Chondrocyte (in vitro differentiated cells): ENCODE results near the gene MEF2D. TPM values are rescaled to one million over a fixed set of nuclear protein-coding genes. Genes with fewer than 3 reads are reported as not detected.
A peak's percentile ranks its signal among the peaks of the same experiment; 100 is the strongest.

Experiments
- DNase-seq: peaks from one replicate; pipeline ENCODE4 v3.0.0; 2021; ENCODE audit warnings: mixed read lengths, low spot score
- H3K27ac Mint-ChIP-seq: one replicate; pipeline ENCODE4 v1.8.0; 2021; ENCODE audit warnings: mild to moderate bottlenecking, moderate library complexity, mixed read lengths; ENCODE audit not compliant: unreplicated experiment
- H3K27me3 Mint-ChIP-seq: 2 replicates; pipeline ENCODE4 v1.8.0; 2021; ENCODE audit warnings: low read depth, mixed read lengths
- H3K36me3 Mint-ChIP-seq: 2 replicates; pipeline ENCODE4 v1.8.0; 2021; ENCODE audit warnings: low read depth, mixed read lengths
- H3K4me1 Mint-ChIP-seq: 2 replicates; pipeline ENCODE4 v1.8.0; 2021; ENCODE audit warnings: low read depth, mild to moderate bottlenecking, mixed read lengths
- H3K4me3 Mint-ChIP-seq: one replicate; pipeline ENCODE4 v1.8.0; 2021; ENCODE audit warnings: mild to moderate bottlenecking, moderate library complexity, mixed read lengths; ENCODE audit not compliant: unreplicated experiment
- H3K9me3 Mint-ChIP-seq: 2 replicates; pipeline ENCODE4 v1.8.0; 2021; ENCODE audit warnings: low read depth, mixed read lengths
- CTCF ChIP-seq: fragments of 200-600 bp; sonication (generic); IDR thresholded peaks from 2 replicates; pipeline ENCODE4 v1.5.0; 2021; ENCODE audit warnings: antibody characterized with exemption, mild to moderate bottlenecking, moderate library complexity
- total RNA-seq: library from RNA; stranded (reverse); gene quantifications from 3 replicates; pipeline ENCODE4 v1.2.1, GENCODE V29; 2021

Gene MEF2D
- total RNA-seq, 1 donor from 2014 or later: 62.0 TPM

GRCh38 chr1:156517748-156518147 is 17.2 kb upstream of the MEF2D start:
- DNase-seq: no peak
- Mint-ChIP-seq H3K4me1 (peaks cover 13% of the 10 kb centered on the region), H3K27ac (no peak overlapping the region), H3K27me3 (no peaks in the 10 kb centered on the region), H3K4me3 (no peak overlapping the region), H3K9me3 (no peaks in the 10 kb centered on the region), H3K36me3 (no peaks in the 10 kb centered on the region)
- TF ChIP-seq CTCF: no peak

GRCh38 chr1:156516821-156517220 is 16.2 kb upstream of the MEF2D start:
- Mint-ChIP-seq H3K9me3 (no peaks in the 10 kb centered on the region), H3K36me3 (no peaks in the 10 kb centered on the region), H3K4me3 (no peak overlapping the region), H3K27me3 (peaks cover 3% of the 10 kb centered on the region), H3K4me1 (peaks cover 14% of the 10 kb centered on the region), H3K27ac (no peak overlapping the region)
- TF ChIP-seq CTCF: no peak
- no peak for DNase-seq

DNA sequence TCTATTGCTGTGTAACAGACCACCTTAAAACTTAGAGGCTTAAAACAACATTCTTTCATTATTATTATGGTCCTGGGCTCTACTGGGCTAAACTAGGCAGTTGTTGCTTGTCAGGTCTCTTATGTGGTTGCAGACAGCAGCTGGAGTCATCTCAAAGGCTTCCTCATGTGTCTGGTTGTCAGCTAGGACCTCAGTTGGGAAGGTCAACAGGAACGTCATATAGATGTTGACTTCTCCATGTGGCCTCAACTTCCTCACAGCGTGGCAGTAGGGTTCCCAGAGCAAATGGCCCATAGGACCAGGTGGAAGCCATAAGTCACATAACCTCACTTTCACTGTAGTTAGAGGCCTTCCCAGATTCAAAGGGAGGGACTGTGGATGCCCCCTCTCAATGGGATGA is 15.4 kb upstream of the MEF2D start:
- Mint-ChIP-seq H3K36me3 (no peaks in the 10 kb centered on the region), H3K27ac (no peak overlapping the region), H3K9me3 (no peaks in the 10 kb centered on the region), H3K27me3 (peaks cover 4% of the 10 kb centered on the region), H3K4me3 (no peak overlapping the region), H3K4me1 (peaks cover 16% of the 10 kb centered on the region)
- no peak for DNase-seq
- no peak for TF ChIP-seq CTCF

- DNase-seq: peak; percentile 40
- H3K4me3 Mint-ChIP-seq: no peak overlapping the region
- peaks cover 18% of the 10 kb centered on the region for H3K4me1 Mint-ChIP-seq
- H3K9me3 Mint-ChIP-seq: no peaks in the 10 kb centered on the region
- H3K36me3 Mint-ChIP-seq: no peaks in the 10 kb centered on the region
- H3K27me3 Mint-ChIP-seq: peaks cover 4% of the 10 kb centered on the region
- H3K27ac Mint-ChIP-seq: no peak overlapping the region
- TF ChIP-seq CTCF: no peak
Measured at GRCh38 chr1:156513185-156513584, 12.6 kb upstream of the MEF2D start.

DNA sequence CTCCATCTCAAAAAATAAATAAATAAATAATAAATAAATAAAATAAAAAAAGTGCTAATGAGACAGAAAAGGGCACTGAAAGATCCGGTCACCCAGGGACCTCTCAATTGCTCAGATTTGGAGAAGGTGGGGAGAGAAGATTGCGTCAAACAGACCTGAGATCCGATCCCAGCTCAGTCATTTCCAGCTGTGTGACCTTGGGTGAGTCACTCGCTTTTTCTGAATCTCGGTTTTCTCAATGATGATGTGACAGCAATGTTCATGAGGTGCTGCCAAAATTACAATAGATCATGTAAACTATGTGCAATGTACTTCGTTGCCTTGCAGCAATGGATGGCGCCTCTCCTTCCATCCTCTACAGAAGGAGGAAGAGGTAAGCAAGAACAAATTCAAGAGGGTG is 11.1 kb upstream of the MEF2D start:
- Mint-ChIP-seq H3K27ac (no peak overlapping the region), H3K4me1 (peaks cover 17% of the 10 kb centered on the region), H3K4me3 (no peak overlapping the region), H3K36me3 (no peaks in the 10 kb centered on the region), H3K27me3 (peaks cover 4% of the 10 kb centered on the region), H3K9me3 (no peaks in the 10 kb centered on the region)
- DNase-seq: peak; percentile 4
- TF ChIP-seq CTCF: no peak
